NCI-H146 treated with DMSO at 0.1 percent for 48 hours (cell line): Measurements from ENCODE around the gene CYTL1.
"Not testable (repeated sequence)": the region's sequence is repeated elsewhere in the genome, so short reads cannot be mapped to it uniquely, and the experiment has no call there.

ENCODE experiments used
- DNase-seq: peaks from one replicate; lab custom pipeline; 2025; ENCODE audit not compliant: unreplicated experiment; lab: John Stamatoyannopoulos, UW

Gene CYTL1

DNA sequence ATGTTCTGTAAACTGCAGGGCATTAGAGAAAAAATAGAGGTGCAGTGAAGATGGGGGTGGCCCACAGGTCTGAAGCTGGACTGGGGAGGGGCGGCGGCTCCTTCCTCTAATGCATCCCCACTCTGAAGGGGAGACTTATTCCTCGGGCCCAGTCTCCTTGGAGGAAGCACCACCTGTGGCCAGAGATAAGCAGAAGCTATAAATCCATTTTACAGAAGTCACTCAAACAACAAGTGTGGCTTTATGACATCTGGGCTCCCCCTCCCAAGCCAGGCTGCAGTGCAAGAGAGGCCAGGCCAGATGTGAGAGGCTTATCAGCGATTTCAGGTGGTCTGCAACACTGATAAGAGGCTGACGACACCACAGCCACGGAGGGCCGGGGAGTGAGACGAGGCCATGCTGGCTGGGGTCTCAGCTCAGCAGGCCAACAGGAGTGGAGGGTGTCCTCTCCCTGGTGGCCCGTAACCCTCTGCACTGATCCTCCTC, 15.8 kb downstream of the CYTL1 start:
- DNase-seq = no peak

- DNase-seq = not testable (repeated sequence)
Measured at GRCh38 chr4:5001641-5002040, 17.6 kb downstream of the CYTL1 start.

GRCh38 chr4:4996935-4997334, 22.3 kb downstream of the CYTL1 start:
- DNase-seq = not testable (repeated sequence)

DNA sequence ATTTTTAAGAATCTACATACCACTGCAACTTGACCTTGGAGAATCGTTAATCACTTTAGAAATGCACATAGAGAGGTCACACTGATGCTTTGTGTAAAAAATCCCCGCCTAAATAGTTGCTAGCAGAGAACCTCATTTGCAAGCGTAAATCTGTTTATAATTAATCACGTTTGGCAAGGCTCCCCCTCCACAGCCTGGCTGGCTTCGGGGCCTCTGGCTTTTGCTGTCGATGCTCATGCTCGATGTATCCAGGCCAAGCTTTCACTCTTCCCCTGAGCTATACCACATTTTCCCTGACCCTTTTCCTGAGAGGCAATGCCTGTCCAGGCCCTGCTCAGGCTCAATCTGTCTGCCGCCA, 23.4 kb downstream of the CYTL1 start:
- no peak for DNase-seq

GRCh38 chr4:4995103-4995907, 24.0 kb downstream of the CYTL1 start:
- peak; percentile 0 for DNase-seq

DNA sequence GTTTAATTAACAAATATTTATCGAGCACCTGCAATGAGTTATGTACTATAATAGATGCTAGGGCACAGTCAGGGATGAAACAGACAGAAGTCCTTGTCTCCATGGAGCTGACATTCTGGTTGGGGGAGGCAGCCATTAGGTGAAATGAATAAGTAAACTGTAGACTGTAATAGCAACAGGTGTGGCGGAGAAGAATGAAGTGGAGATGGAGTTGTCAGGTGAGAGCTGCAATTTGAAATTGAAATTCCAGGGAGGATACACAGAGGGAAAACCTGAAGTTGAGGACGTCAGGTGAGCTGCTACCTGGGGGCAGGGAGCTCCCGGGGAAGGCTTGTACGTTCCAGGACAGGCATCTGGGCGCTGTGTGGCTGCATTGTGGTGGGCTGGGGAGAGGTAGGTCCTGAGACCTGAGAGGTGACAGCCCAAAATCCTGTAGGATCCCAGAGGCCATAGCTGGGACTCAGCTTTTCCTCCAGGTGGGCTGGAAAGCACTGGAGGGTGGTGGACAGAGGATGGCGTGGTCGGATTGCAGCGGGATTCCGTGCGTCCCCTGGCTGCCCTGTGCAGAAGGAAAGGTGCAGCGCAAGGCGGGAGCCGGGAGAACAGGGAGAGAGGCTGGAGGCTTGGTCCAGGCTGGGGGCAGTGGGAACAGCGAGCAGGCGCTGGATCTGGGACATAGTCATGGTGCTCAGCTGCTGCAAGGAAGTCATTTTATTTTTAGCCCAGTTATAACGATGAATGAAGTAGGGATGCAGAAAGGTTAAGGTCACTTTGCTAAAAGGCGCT, 24.8 kb downstream of the CYTL1 start:
- no peak for DNase-seq

- no peak for DNase-seq
Measured at GRCh38 chr4:4992833-4993232, 26.4 kb downstream of the CYTL1 start.

- DNase-seq = no peak
Measured at GRCh38 chr4:4991541-4992099, 27.6 kb downstream of the CYTL1 start.

DNA sequence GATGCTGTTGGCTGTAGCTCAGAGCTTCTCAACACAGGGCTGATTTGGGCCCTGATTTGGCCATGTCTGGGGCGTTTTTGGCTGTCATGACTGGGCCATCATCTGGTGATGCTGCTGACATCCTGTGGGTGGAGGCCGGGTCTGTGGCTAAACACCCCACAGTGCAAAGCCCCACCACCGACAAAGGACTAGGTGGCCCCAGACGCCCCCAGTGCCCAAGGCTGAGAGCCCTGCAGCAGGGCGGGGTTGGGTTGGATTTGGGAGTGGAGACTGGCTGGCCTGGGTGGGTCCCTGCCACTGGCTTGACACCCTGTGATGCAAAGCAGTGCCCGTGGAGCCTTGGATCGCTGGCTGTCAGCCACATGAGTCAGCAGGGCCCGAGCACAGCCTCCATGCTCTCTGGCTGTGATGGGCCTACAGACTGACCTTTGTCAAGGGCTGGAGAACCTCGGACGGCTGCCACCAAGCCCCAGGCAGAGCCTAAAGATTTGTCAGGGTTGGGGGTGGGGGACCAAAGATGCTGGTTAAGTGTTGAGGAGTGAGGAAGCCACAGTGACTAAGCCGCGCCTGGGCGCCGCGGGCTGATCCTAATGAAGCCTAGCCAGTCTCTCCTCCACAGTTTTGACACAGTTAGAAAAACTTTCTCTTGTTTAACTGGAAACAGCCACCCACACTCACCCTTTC, 28.3 kb downstream of the CYTL1 start:
- DNase-seq = no peak

DNA sequence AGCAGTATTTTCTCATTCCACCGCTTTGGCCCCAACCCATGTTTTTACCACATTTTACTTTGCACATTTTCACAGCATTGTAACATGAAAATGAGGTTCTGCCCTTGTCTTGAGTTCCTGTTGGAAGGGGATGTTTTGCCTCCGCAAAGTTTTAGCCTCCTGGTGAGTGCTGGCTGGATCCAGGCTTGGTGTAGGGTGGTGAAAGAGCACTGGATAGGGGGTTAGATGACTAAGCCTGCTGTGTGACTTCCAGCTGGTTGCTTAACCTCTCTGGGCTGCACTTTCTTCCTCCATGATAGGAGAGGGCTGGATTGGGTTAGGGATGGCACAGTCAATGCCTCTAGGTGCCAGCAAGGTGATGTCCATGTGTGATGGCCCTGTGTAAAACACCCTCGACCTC, 28.9 kb downstream of the CYTL1 start:
- DNase-seq = no peak

GRCh38 chr4:4989083-4989622, 30.1 kb downstream of the CYTL1 start:
- DNase-seq = no peak

GRCh38 chr4:4987656-4988055, 31.6 kb downstream of the CYTL1 start:
- DNase-seq = no peak

DNA sequence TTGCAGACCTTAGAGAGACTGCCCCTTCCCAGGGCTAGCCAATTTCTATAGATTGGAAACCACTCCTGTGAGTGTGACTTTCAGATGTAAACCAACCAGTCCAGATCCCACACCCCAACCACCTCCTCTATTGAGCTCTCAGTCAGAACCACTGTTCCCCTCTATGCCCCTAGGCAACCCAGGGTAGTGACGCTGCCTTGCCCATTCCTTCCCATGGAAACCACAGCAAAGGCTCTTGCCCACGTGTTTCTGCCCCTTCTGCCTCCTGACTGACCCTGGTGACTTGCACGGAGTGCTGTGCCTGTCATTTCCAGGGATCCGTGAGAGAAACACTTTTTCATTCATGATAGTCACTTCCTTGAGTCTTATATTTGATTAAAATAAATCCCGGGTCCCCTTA, 32.4 kb downstream of the CYTL1 start:
- DNase-seq = no peak

DNA sequence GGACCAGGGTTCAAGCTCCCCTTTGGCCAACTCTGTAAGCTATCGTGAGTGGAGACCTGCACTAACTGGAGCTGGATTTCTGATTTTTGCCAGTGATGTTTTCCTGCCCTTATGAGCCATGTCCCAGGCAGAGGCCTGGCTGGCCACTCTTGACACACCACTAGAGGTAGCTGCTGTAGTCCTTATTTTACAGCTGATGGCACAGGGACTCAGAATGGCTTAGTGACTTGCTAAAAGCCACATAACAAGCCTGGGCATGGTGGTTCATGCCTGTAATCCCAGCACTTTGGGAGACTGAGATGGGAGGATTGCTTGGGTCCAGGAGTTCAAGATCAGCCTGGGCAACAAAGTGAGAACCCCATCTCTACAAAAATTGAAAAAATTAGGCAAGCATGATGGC, 33.4 kb downstream of the CYTL1 start:
- DNase-seq = no peak

- no peak for DNase-seq
Measured at GRCh38 chr4:4985036-4985435, 34.2 kb downstream of the CYTL1 start.

DNA sequence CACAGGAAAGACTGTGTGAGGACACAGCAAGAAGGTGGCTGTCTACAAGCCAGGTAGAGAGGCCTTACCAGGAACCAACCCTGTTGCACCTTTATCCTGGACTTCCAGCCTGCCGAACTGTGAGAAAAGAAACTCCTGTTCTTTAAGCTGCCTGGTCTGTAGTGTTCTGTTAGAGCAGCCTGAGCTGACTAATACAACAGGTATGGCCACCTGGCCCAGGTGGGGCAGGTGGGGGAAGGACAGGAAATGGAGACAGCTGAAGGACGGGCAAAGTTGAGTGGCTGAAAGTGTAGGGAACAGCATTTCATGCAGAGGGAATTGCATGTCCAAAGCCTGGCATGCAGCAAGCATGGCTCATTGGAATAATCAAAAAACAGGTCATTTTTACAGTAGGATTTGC, 35.1 kb downstream of the CYTL1 start:
- DNase-seq = no peak

- DNase-seq = no peak
Measured at GRCh38 chr4:4981827-4982226, 37.4 kb downstream of the CYTL1 start.

DNA sequence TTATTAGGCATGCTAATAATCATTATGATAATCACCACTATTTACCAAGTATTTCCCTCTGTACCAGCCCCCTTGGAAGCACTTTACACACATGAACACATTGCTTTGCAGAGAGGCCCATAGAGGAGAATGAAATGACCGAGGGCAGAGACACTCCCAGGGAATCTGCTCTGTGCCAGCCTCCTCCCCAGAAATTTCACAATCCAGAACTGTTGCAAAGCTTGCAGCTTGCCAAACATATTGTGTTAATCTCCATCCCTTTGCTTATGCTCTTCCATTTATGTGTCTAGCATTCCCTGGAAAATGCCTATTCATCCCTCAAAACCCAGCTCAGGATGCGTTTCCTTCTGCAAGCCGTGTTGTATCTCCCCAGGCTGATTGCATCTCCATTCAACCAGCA, 37.8 kb downstream of the CYTL1 start:
- DNase-seq = no peak

DNA sequence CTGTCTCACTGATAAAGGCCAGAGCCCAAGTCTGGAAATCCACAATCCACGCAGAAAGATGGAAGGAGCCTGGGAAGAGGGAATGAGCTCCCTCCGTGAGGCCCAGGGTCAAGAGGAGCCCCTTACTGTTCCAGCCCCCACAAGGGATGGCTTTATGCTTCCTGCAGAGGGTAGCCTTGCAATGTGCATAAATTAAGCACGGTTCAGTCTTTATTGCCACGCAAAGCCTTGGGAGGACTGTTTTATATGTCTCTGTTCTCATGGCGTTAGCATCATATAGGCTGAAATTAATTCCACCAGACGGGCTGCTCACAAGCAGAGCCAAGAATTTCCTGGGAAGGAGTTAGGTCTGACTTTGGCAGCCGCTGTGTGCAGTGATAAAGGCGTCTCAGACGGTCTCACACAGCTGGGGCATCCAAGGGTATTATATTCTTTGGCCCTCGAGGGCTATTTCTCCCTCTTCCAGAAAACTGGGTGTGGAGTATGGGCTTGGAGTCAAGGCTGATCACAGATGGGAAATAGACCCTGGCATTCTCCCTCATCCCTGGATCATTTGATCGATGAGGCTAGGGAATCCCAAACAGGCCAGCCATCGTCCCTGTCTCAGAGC, 38.5 kb downstream of the CYTL1 start:
- DNase-seq = no peak

- DNase-seq = no peak
Measured at GRCh38 chr4:4979971-4980370, 39.3 kb downstream of the CYTL1 start.

DNA sequence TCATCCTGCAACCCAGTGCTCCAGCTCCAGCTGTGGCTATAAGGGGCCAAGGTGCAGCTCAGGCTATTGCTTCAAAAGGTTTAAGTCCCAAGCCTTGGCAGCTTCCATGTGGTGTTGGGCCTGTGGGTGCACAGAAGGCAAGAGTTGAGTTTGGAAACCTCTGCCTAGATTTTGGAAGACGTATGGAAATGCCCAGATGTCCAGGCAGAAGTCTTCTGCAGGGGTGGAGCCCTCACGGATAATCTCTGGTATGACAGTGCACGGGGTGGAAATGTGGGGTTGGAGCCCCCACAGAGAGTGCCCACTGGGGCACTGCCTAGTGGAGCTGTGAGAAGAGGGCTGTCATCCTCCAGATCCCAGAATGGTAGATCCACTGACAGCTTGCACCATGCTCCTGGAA, 44.5 kb downstream of the CYTL1 start:
- DNase-seq = no peak
